Measurements from ENCODE around the gene PRKCA.
A peak's percentile ranks its signal among the peaks of the same experiment; 100 is the strongest.
"Not testable (repeated sequence)": the region's sequence is repeated elsewhere in the genome, so short reads cannot be mapped to it uniquely, and the experiment has no call there.

The PRKCA gene

GRCh38 chr17:66331038-66331816, 28.8 kb downstream of the PRKCA start:
- peak; percentile 37 for DNase-seq

- no peak for DNase-seq
These were observed 33.4 kb downstream of the PRKCA start for GRCh38 chr17:66335797-66336196.

GRCh38 chr17:66337268-66337667, 34.9 kb downstream of the PRKCA start:
- DNase-seq: no peak

GRCh38 chr17:66337866-66338485, 35.6 kb downstream of the PRKCA start:
- DNase-seq: no peak

GRCh38 chr17:66338937-66339336, 36.5 kb downstream of the PRKCA start:
- no peak for DNase-seq

- DNase-seq: no peak
These were observed 37.1 kb downstream of the PRKCA start for GRCh38 chr17:66339561-66339960.

- no peak for DNase-seq
These were observed 38.3 kb downstream of the PRKCA start for GRCh38 chr17:66340720-66341119.

- DNase-seq: no peak
These were observed 39.0 kb downstream of the PRKCA start for GRCh38 chr17:66341462-66341861.

- DNase-seq: not testable (repeated sequence)
These were observed 39.9 kb downstream of the PRKCA start for GRCh38 chr17:66342263-66342662.

GRCh38 chr17:66343531-66344078, 41.2 kb downstream of the PRKCA start:
- no peak for DNase-seq

- no peak for DNase-seq
These were observed 42.1 kb downstream of the PRKCA start for GRCh38 chr17:66344473-66344872.

- no peak for DNase-seq
These were observed 42.9 kb downstream of the PRKCA start for GRCh38 chr17:66345264-66345663.

GRCh38 chr17:66345949-66346638, 43.7 kb downstream of the PRKCA start:
- DNase-seq: not testable (repeated sequence)

GRCh38 chr17:66347661-66348514, 45.5 kb downstream of the PRKCA start:
- DNase-seq: no peak

GRCh38 chr17:66348584-66349165, 46.3 kb downstream of the PRKCA start:
- no peak for DNase-seq

- DNase-seq: no peak
These were observed 47.3 kb downstream of the PRKCA start for GRCh38 chr17:66349521-66350254.

GRCh38 chr17:66350576-66350975, 48.2 kb downstream of the PRKCA start:
- not testable (repeated sequence) for DNase-seq

- DNase-seq: no peak
These were observed 48.6 kb downstream of the PRKCA start for GRCh38 chr17:66351033-66351432.

GRCh38 chr17:66351701-66352100, 49.3 kb downstream of the PRKCA start:
- no peak for DNase-seq

- DNase-seq: no peak
These were observed 51.6 kb downstream of the PRKCA start for GRCh38 chr17:66353937-66354401.

GRCh38 chr17:66354472-66354871, 52.1 kb downstream of the PRKCA start:
- no peak for DNase-seq

All from GDM1 (cell line).